Suprapubic skin (tissue), 4 donors: Measurements from ENCODE around the gene TRIM28. TPM values are rescaled to one million over a fixed set of nuclear protein-coding genes. Genes with fewer than 3 reads are reported as not detected.

ENCODE experiments used
- DNase-seq, 2 donors: peaks; one replicate each; pipeline ENCODE4 v3.0.0-alpha.2; 2019; ENCODE audit warnings: low spot score in 2 of 2
- H3K27ac ChIP-seq: fragments of 200-600 bp; sonication (generic); one replicate; pipeline ENCODE4 v1.5.1; 2019
- H3K27me3 ChIP-seq: fragments of 200-600 bp; sonication (generic); one replicate; pipeline ENCODE4 v1.5.1; 2019
- H3K36me3 ChIP-seq: fragments of 200-600 bp; sonication (generic); one replicate; pipeline ENCODE4 v1.5.1; 2019
- H3K4me1 ChIP-seq: fragments of 200-600 bp; sonication (generic); one replicate; pipeline ENCODE4 v1.5.1; 2019
- H3K4me3 ChIP-seq: fragments of 200-600 bp; sonication (generic); one replicate; pipeline ENCODE4 v1.5.1; 2019; ENCODE audit warnings: mild to moderate bottlenecking
- H3K9me3 ChIP-seq: fragments of 200-600 bp; sonication (generic); one replicate; pipeline ENCODE4 v1.5.1; 2019
- EP300 ChIP-seq: sonication (generic); formaldehyde crosslinking; IDR thresholded peaks from one replicate; pipeline ENCODE4 v1.6.1; 2017; ENCODE audit warnings: antibody characterized with exemption
- POLR2A ChIP-seq, 2 donors: fragments of 450-650 bp; IDR thresholded peaks; one replicate each; pipeline ENCODE4 v1.6.1; 2017; ENCODE audit warnings: antibody characterized with exemption in 2 of 2, mild to moderate bottlenecking in 2 of 2, moderate library complexity in 2 of 2
- POLR2AphosphoS5 ChIP-seq, 3 donors: sonication (generic); formaldehyde crosslinking; IDR thresholded peaks; one replicate each; pipeline ENCODE4 v1.6.1; 2017; ENCODE audit warnings: antibody characterized with exemption in 3 of 3
- WGBS: methylation state at CpG from one replicate; pipeline ENCODE4 v1.1.5; 2018; 5-methylcytosine and 5-hydroxymethylcytosine counted together
- total RNA-seq, 4 donors: library from RNA; depleted of rRNA; stranded (reverse); fragments of >200 nt; gene quantifications; one replicate each; pipeline ENCODE4 v1.1.0, GENCODE V29; 2016
- TF ChIP-seq, protein P1 (sequence below), 2 donors: fragments of 200-600 bp in 1 of 2; fragments of 450-650 bp in 1 of 2; sonication (generic) in 1 of 2; IDR thresholded peaks; one replicate each; pipeline ENCODE4 v1.5.1; 2016 to 2019; ENCODE audit warnings: antibody characterized with exemption in 2 of 2, mild to moderate bottlenecking in 1 of 2, moderate library complexity in 1 of 2

TRIM28 gene
- total RNA-seq, 4 donors from 2014 or later = 334 to 395 (median 360) TPM

DNA sequence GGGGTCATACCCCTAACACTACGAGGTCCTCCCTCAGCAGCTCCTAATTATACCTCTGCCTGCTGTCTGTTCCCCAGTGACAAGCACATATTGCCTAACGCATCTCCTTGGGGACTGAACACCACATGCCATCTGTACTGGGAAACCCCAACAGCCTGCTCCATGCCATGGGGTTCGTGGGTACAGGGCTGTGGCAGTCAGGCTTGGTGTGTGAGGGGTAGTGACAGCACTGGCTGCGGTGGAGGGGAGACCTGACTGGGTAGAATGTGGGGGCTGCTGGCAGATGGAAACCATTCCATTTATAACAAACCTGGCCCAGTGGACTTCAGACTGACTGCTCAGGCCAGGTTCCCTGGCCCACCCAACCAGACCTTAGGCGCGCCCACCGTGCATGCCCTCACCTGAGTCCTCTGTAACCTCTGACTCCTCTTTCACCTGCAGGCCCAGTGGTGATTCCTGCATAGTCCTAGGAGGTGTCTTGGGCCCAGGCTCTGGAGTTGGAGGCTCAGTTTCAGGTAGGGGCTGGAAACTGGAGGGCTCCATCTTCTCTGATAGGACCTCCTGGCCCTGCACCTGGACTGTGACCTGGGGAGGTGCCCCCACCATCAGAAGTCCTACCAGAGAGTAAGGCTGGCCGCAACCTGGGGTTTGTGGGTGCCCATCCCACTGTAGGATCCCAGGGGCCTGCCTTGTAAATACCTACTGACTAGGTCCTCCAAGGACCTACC is 26.2 kb downstream of the TRIM28 start:
- Histone ChIP-seq H3K27ac (no peak overlapping the region), H3K4me1 (peaks cover 21% of the 10 kb centered on the region), H3K4me3 (no peak overlapping the region), H3K27me3 (no peaks in the 10 kb centered on the region), H3K9me3 (no peaks in the 10 kb centered on the region), H3K36me3 (peaks cover 41% of the 10 kb centered on the region)
- WGBS = 89% methylated on average over 5 of the region's 8 CpGs
- no peak for TF ChIP-seq POLR2A (IDR thresholded peaks at IDR 0.05)
- TF ChIP-seq EP300 = no peak
- TF ChIP-seq POLR2AphosphoS5 (IDR thresholded peaks at IDR 0.05) = no peak
- TF ChIP-seq, protein P1, sequence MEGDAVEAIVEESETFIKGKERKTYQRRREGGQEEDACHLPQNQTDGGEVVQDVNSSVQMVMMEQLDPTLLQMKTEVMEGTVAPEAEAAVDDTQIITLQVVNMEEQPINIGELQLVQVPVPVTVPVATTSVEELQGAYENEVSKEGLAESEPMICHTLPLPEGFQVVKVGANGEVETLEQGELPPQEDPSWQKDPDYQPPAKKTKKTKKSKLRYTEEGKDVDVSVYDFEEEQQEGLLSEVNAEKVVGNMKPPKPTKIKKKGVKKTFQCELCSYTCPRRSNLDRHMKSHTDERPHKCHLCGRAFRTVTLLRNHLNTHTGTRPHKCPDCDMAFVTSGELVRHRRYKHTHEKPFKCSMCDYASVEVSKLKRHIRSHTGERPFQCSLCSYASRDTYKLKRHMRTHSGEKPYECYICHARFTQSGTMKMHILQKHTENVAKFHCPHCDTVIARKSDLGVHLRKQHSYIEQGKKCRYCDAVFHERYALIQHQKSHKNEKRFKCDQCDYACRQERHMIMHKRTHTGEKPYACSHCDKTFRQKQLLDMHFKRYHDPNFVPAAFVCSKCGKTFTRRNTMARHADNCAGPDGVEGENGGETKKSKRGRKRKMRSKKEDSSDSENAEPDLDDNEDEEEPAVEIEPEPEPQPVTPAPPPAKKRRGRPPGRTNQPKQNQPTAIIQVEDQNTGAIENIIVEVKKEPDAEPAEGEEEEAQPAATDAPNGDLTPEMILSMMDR (IDR thresholded peaks at IDR 0.05) = no peak
- DNase-seq = peak; percentile 67 to 69

DNA sequence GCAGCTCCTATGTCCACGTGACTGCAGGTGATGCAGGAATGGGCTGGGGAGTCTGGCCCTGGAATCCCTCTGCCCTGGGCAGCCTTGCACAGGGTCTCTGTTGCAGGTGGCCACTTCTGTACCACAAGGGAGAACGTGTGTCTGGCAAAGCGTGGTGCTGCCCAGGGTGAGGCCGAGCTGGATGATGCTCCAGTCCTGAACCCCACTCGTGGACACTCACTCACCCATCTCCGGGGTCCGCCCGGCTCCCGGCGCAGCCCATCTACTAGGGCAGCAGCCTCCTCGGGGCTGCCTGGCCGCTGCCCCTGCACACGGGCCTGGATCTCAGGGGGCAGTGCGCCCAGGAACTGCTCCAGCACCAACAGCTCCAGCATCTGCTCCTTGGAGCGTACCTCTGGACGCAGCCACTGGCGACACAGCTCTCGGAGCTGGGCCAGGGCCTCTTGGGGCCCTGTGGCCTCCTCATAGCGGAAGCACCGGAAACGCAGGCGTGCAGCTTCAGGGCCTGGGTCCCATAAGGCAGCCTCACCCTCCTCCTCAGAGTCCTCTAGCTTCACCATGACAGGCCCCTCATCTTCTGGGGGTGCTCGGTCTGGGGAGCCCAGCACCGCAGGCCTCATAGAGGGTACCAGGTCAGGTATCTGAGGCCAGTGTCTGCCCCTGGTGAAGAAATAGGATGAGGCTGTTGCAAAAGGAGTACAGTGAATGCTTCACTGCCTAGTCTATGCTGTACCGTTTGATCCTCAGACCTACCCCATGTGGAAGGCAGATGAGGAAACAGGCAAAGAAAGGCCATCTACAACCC is 27.1 kb downstream of the TRIM28 start:
- no peak for TF ChIP-seq EP300
- no peak for TF ChIP-seq POLR2A (IDR thresholded peaks at IDR 0.05)
- TF ChIP-seq POLR2AphosphoS5 (IDR thresholded peaks at IDR 0.05) = no peak
- TF ChIP-seq, protein P1 (IDR thresholded peaks at IDR 0.05) = no peak
- H3K27me3 ChIP-seq = no peaks in the 10 kb centered on the region
- no peak overlapping the region for H3K4me3 ChIP-seq
- peaks cover 41% of the 10 kb centered on the region for H3K36me3 ChIP-seq
- DNase-seq = peak; percentile 65 to 67
- H3K27ac ChIP-seq = no peak overlapping the region
- peaks cover 25% of the 10 kb centered on the region for H3K4me1 ChIP-seq
- H3K9me3 ChIP-seq = no peaks in the 10 kb centered on the region
- 51% methylated on average over 2 of the region's 25 CpGs for WGBS

DNA sequence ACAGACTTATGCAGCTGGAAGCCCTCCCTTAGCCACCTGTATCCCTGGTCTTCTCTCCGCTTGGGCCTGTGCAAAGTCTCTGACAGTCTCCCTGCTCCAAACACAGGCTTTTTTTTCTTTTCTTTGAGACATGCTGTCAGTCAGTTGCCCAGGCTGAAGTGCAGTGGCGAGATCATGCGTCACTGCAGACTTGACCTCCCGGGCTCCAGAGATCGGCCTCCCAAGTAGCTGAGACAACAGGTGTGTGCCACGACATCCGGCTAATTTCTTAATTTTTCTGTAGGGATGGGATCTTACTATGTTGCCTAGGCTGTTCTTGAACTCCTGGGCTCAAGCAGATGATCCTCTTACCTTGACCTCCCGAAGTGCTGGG is 27.7 kb downstream of the TRIM28 start:
- H3K9me3 ChIP-seq = no peaks in the 10 kb centered on the region
- DNase-seq = peak; percentile 49 to 61
- peaks cover 30% of the 10 kb centered on the region for H3K4me1 ChIP-seq
- H3K27ac ChIP-seq = no peak overlapping the region
- WGBS = 95% methylated on average over 8 of the region's 8 CpGs
- peaks cover 39% of the 10 kb centered on the region for H3K36me3 ChIP-seq
- H3K4me3 ChIP-seq = no peak overlapping the region
- TF ChIP-seq POLR2AphosphoS5 (IDR thresholded peaks at IDR 0.05) = no peak
- no peak for TF ChIP-seq EP300
- TF ChIP-seq, protein P1 (IDR thresholded peaks at IDR 0.05) = no peak
- TF ChIP-seq POLR2A (IDR thresholded peaks at IDR 0.05) = no peak
- no peaks in the 10 kb centered on the region for H3K27me3 ChIP-seq

DNA sequence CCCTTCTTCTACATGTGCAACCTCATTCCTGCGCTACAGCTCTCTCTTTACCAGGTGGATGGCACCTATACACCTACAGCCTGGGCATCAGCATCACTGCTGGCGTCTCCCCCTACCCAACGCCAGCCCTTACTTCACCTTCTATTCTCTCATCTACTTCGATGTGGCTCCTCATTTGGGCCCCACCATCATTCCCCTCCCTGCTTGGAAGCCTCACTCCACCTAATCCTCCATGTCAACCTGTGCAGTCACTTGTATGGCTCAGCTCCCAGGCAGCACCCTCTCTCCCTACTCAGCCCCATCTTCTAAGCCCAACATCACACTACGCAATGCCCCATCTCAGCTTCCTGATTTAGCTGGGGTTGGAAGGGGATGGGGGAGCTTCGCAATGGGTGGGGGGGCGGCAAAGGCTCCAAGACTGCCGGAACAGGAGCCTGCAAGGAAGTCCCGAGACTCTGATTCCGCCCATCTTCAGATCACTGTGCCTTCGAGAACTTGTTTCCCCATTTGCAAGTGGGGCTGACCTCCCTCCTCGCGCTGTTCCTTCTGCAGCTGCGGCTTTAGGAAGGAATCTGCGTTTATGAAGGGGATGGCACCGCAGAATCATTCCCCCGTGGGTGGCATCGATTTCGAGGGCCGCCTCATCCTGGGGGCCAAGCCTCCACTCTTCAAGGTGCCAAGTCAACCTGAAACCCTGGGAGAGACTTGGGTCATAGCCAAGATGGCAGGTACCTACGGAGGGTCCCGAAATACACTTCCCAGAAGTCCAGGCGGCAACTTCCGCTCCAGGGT is 28.4 kb downstream of the TRIM28 start:
- peak overlapping the region; percentile 69 for H3K4me3 ChIP-seq
- 42% methylated on average over 24 of the region's 24 CpGs for WGBS

DNA sequence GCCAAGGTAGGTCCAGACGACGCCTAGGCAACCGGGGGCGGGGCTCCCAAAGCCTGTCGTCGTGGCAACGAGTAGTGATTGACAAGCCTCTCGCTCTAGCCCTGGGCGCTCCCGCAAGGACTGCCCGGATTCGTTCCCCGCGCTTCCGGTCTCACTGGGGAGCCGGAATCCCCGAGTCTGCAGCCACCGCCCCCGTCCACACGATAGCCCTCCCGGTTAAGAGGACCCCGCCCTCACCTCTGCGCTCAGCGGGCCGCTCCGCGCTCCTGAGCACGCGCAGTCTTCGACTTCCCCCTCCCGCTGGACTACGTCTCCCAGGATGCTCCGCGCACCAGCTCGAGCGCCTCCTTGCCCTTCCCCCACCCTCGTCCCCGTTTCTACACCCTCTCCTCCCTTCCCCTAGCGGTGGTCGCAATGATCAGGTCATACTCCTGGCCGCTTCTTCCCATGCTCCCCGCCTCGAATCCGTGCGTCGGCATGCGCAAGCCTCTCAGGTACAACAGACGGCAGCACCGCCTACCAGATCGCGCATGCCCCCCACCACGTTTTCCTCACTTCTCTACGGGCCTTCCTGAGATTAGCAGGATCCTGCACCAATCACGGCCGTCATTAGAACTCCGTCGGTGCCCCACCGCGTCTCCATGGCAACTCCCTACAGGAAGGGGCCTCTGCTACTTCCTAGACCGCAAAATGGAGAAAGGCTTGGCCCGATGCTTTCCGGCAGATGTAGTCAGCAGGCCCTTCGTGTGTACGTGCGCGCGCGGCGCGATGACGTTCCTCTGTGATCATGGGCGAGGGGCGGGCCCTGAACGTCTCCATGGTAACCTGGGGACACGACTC is 29.2 kb downstream of the TRIM28 start, which contains the start of gene MZF1:
Gene MZF1 (minus strand): TSS at position 518 of the 840 bp plus-strand sequence. CDS start 1,946 bp downstream, outside the sequence.
- TF ChIP-seq EP300 (no peak), POLR2AphosphoS5 (IDR thresholded peaks at IDR 0.05) (peak in 2 of 3 donors; percentile 3 to 86), POLR2A (IDR thresholded peaks at IDR 0.05) (peak in 1 of 2 donors; percentile 46)
- TF ChIP-seq, protein P1 (IDR thresholded peaks at IDR 0.05) = peak; percentile 9 to 10
- H3K9me3 ChIP-seq = no peaks in the 10 kb centered on the region
- peak within 1 kb of the TSS; percentile 92 for H3K27ac ChIP-seq
- H3K4me3 ChIP-seq = peak within 1 kb of the TSS; percentile 69
- H3K4me1 ChIP-seq = peaks cover 32% of the 10 kb centered on the region
- under 1% methylated on average over 60 of the region's 75 CpGs for WGBS
- peak; percentile 100 for DNase-seq
- H3K36me3 ChIP-seq = peaks cover 28% of the 10 kb centered on the region
- no peaks in the 10 kb centered on the region for H3K27me3 ChIP-seq

More for the DNA sequence above, 28.4 kb downstream of the TRIM28 start:
- peaks cover 32% of the 10 kb centered on the region for H3K36me3 ChIP-seq
- peaks cover 32% of the 10 kb centered on the region for H3K4me1 ChIP-seq
- no peak for TF ChIP-seq POLR2A (IDR thresholded peaks at IDR 0.05)
- TF ChIP-seq POLR2AphosphoS5 (IDR thresholded peaks at IDR 0.05) = peak in 1 of 3 donors; percentile 18
- no peaks in the 10 kb centered on the region for H3K9me3 ChIP-seq
- peak overlapping the region; percentile 92 for H3K27ac ChIP-seq
- H3K27me3 ChIP-seq = no peaks in the 10 kb centered on the region
- DNase-seq = peak in 1 of 2 donors; percentile 49
